Fibroblast of lung (primary cell): ENCODE results near the gene TFF1. TPM values are rescaled to one million over a fixed set of nuclear protein-coding genes. Genes with fewer than 3 reads are reported as not detected.

Experiments used
- DNase-seq, 2 donors: peaks; one replicate each; pipeline versions ENCODE4 v3.0.0 to v3.0.0-alpha.2; 2010; ENCODE audit warnings: low read depth in 2 of 2
- H2AFZ ChIP-seq: 2 replicates; pipeline ENCODE4 v1.5.1; 2012; ENCODE audit warnings: low read length, control low read depth, inconsistent platforms
- H3K27ac ChIP-seq: 2 replicates; pipeline ENCODE4 v1.5.1; 2011; ENCODE audit warnings: low read length, control low read depth; ENCODE audit not compliant: insufficient read depth
- H3K27me3 ChIP-seq: 2 replicates; pipeline ENCODE4 v1.5.1; 2011; ENCODE audit warnings: mild to moderate bottlenecking, low read length; ENCODE audit not compliant: control insufficient read depth, insufficient read depth
- H3K36me3 ChIP-seq: 2 replicates; pipeline ENCODE4 v1.5.1; 2011; ENCODE audit warnings: low read length; ENCODE audit not compliant: control insufficient read depth, insufficient read depth
- H3K4me1 ChIP-seq: 2 replicates; pipeline ENCODE4 v1.5.1; 2011; ENCODE audit warnings: low read length; ENCODE audit not compliant: control insufficient read depth, insufficient read depth; ENCODE audit errors: extremely low read depth
- H3K4me2 ChIP-seq: 2 replicates; pipeline ENCODE4 v1.5.1; 2011; ENCODE audit warnings: low read length, control low read depth; ENCODE audit not compliant: insufficient read depth; ENCODE audit errors: extremely low read depth
- H3K4me3 ChIP-seq, 4 experiments: fragments of 200-600 bp in 1 of 4; sonication (generic) in 1 of 4; replicated peaks in 1 of 4; 2 replicates each; pipeline ENCODE4 v1.5.1; 2011 to 2016; ENCODE audit warnings: low read length in 4 of 4, low read depth in 3 of 4, mild to moderate bottlenecking in 3 of 4, control low read depth in 2 of 4, inconsistent platforms in 1 of 4, mixed read lengths in 1 of 4; ENCODE audit not compliant: insufficient read depth in 1 of 4; ENCODE audit errors: control extremely low read depth in 1 of 4
- H3K79me2 ChIP-seq: 2 replicates; pipeline ENCODE4 v1.5.1; 2012; ENCODE audit warnings: mild to moderate bottlenecking, low read length, inconsistent platforms; ENCODE audit not compliant: control insufficient read depth, insufficient read depth
- H3K9ac ChIP-seq: 2 replicates; pipeline ENCODE4 v1.5.1; 2011; ENCODE audit warnings: mild to moderate bottlenecking, low read length, control low read depth; ENCODE audit not compliant: insufficient read depth
- H3K9me3 ChIP-seq: 2 replicates; pipeline ENCODE4 v1.5.1; 2012; ENCODE audit warnings: low read depth, low read length; ENCODE audit not compliant: control insufficient read depth, insufficient read depth
- H4K20me1 ChIP-seq: 2 replicates; pipeline ENCODE4 v1.5.1; 2011; ENCODE audit warnings: low read length; ENCODE audit not compliant: control insufficient read depth, insufficient read depth; ENCODE audit errors: extremely low read depth
- EZH2 ChIP-seq: IDR thresholded peaks from 2 replicates; pipeline ENCODE4 v1.5.1; 2012; ENCODE audit warnings: low read length, control low read depth, mild to moderate bottlenecking; ENCODE audit errors: missing control alignments
- polyA plus RNA-seq, 2 donors: library from polyadenylated mRNA; depleted of rRNA in 1 of 2; stranded (reverse) in 1 of 2; unstranded in 1 of 2; fragments of >200 nt; gene quantifications; 2 replicates each; pipeline ENCODE4 v1.2.1, GENCODE V29; 2011 to 2012; ENCODE audit warnings: missing spikeins in 1 of 2
- total RNA-seq: library from RNA; depleted of rRNA; stranded (reverse); fragments of >200 nt; gene quantifications from 2 replicates; pipeline ENCODE4 v1.2.1, GENCODE V29; 2014
- TF ChIP-seq, protein P1 (sequence below), 2 donors: IDR thresholded peaks in 1 of 2; conservative IDR thresholded peaks in 1 of 2; 1 replicate in 1 of 2; 2 replicates in 1 of 2; pipeline ENCODE4 v1.5.1; 2011 to 2012; ENCODE audit warnings: low read length in 2 of 2, control low read depth in 1 of 2, inconsistent platforms in 1 of 2, low read depth in 1 of 2, mild to moderate bottlenecking in 1 of 2

TFF1 gene
- total and polyA plus RNA-seq, 2 donors (not counting 1 experiment from before 2014, with no cell fraction given) = not detected

DNA sequence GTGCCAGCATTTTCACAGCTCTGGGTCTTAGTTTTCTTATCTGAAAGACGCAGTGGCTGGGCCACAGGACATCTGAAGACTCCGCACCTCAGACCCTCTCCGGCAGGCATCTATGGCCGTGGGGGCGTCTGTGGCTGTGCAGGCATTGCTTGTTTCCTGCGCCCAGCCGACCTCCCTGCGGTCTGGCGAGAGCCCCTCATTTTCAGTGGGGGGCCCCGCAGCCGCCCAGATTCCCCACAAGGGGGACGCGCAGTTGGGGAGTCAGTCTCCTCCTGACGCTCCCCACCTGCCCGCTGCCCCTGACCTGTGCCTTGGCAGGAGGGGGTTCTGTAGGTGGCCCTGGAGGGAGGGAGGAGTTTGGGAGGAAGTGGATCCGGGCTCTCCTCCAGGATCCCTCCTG lies 3.5 kb upstream of the TFF1 start:
- H3K9me3 ChIP-seq = no peaks in the 10 kb centered on the region
- no peaks in the 10 kb centered on the region for H3K27me3 ChIP-seq
- H3K9ac ChIP-seq = no peak overlapping the region
- H3K36me3 ChIP-seq = no peaks in the 10 kb centered on the region
- H2AFZ ChIP-seq = no peak overlapping the region
- DNase-seq = no peak
- no peak overlapping the region for H3K4me2 ChIP-seq
- TF ChIP-seq EZH2 = no peak
- TF ChIP-seq, protein P1, sequence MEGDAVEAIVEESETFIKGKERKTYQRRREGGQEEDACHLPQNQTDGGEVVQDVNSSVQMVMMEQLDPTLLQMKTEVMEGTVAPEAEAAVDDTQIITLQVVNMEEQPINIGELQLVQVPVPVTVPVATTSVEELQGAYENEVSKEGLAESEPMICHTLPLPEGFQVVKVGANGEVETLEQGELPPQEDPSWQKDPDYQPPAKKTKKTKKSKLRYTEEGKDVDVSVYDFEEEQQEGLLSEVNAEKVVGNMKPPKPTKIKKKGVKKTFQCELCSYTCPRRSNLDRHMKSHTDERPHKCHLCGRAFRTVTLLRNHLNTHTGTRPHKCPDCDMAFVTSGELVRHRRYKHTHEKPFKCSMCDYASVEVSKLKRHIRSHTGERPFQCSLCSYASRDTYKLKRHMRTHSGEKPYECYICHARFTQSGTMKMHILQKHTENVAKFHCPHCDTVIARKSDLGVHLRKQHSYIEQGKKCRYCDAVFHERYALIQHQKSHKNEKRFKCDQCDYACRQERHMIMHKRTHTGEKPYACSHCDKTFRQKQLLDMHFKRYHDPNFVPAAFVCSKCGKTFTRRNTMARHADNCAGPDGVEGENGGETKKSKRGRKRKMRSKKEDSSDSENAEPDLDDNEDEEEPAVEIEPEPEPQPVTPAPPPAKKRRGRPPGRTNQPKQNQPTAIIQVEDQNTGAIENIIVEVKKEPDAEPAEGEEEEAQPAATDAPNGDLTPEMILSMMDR (conservative IDR thresholded peaks at IDR 0.05 in 1 of 2, IDR thresholded peaks at IDR 0.05 in 1 of 2; ENCODE audit: low read depth in 1 of 2, low read length in 2 of 2) = no peak
- H3K27ac ChIP-seq = no peak overlapping the region
- no peaks in the 10 kb centered on the region for H3K4me1 ChIP-seq
- no peaks in the 10 kb centered on the region for H3K79me2 ChIP-seq
- H4K20me1 ChIP-seq = no peaks in the 10 kb centered on the region
- no peak overlapping the region for H3K4me3 ChIP-seq

GRCh38 chr21:42367367-42368165 lies 1.2 kb upstream of the TFF1 start:
- H2AFZ ChIP-seq = no peak overlapping the region
- no peak overlapping the region for H3K4me2 ChIP-seq
- no peak overlapping the region for H3K4me3 ChIP-seq
- no peaks in the 10 kb centered on the region for H3K4me1 ChIP-seq
- H3K79me2 ChIP-seq = no peaks in the 10 kb centered on the region
- H3K27me3 ChIP-seq = no peaks in the 10 kb centered on the region
- H3K9me3 ChIP-seq = no peaks in the 10 kb centered on the region
- DNase-seq = no peak
- no peaks in the 10 kb centered on the region for H3K36me3 ChIP-seq
- H4K20me1 ChIP-seq = no peaks in the 10 kb centered on the region
- H3K27ac ChIP-seq = no peak overlapping the region
- no peak overlapping the region for H3K9ac ChIP-seq
- no peak for TF ChIP-seq EZH2
- TF ChIP-seq, protein P1 (conservative IDR thresholded peaks at IDR 0.05 in 1 of 2, IDR thresholded peaks at IDR 0.05 in 1 of 2; ENCODE audit: low read depth in 1 of 2, low read length in 2 of 2) = no peak

- TF ChIP-seq, protein P1 (conservative IDR thresholded peaks at IDR 0.05 in 1 of 2, IDR thresholded peaks at IDR 0.05 in 1 of 2; ENCODE audit: low read depth in 1 of 2, low read length in 2 of 2) = no peak
- TF ChIP-seq EZH2 = no peak
- H3K79me2 ChIP-seq = no peaks in the 10 kb centered on the region
- no peaks in the 10 kb centered on the region for H3K27me3 ChIP-seq
- H2AFZ ChIP-seq = no peak overlapping the region
- no peaks in the 10 kb centered on the region for H3K36me3 ChIP-seq
- H3K4me2 ChIP-seq = no peak overlapping the region
- H3K27ac ChIP-seq = no peak overlapping the region
- no peaks in the 10 kb centered on the region for H3K4me1 ChIP-seq
- no peaks in the 10 kb centered on the region for H3K9me3 ChIP-seq
- no peak overlapping the region for H3K4me3 ChIP-seq
- no peak for DNase-seq
- H4K20me1 ChIP-seq = no peaks in the 10 kb centered on the region
- no peak overlapping the region for H3K9ac ChIP-seq
Measured at GRCh38 chr21:42365770-42366169, 565 bp downstream of the TFF1 start.
